AG09309 (cell line): ENCODE measurements around the gene GNAT1.

Source experiments
- DNase-seq: peaks from one replicate; pipeline ENCODE4 v3.0.0-alpha.2; 2010; ENCODE audit warnings: low read depth
- H3K4me3 ChIP-seq: 2 replicates; pipeline ENCODE4 v1.5.1; 2011; ENCODE audit warnings: mild to moderate bottlenecking, low read depth, low read length, moderate library complexity; ENCODE audit not compliant: control insufficient read depth
- CTCF ChIP-seq: IDR thresholded peaks from 2 replicates; pipeline ENCODE4 v1.5.1; 2011; ENCODE audit warnings: mild to moderate bottlenecking, low read depth, low read length, inconsistent platforms; ENCODE audit not compliant: insufficient read depth, control insufficient read depth; ENCODE audit errors: missing control alignments

The GNAT1 gene

DNA sequence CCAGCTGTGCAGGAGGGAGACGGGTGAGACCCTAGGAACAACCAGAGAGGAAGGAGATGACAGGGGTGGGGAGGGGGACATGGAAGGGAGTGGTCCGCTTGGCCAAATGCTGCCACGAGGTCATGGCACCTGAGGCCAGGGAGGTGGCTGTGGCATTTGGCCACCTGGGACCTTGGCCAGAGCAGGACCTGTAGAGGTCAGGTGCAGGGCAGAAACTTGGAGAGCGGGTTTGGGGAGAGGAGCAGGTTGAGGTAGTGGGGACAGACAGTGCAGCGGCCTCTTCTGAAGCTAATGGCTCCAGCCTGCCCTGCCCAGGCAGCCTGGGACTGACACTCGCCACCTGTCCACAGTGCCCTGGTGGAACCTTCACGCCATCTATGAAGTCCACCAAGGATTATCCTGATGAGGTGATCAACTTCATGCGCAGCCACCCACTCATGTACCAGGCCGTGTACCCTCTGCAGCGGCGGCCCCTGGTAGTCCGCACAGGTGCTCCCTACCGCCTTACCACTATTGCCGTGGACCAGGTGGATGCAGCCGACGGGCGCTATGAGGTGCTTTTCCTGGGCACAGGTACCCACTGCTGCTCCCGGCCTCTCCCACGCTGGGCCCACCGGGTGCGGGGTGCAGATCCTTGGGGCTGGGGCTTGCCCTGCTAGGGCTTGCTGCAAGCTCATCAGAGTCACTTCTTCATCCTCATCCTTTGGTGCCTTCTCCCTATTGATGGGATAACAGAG, 7.0 kb upstream of the GNAT1 start:
- H3K4me3 ChIP-seq, result no peak overlapping the region
- TF ChIP-seq CTCF, result no peak
- no peak for DNase-seq

DNA sequence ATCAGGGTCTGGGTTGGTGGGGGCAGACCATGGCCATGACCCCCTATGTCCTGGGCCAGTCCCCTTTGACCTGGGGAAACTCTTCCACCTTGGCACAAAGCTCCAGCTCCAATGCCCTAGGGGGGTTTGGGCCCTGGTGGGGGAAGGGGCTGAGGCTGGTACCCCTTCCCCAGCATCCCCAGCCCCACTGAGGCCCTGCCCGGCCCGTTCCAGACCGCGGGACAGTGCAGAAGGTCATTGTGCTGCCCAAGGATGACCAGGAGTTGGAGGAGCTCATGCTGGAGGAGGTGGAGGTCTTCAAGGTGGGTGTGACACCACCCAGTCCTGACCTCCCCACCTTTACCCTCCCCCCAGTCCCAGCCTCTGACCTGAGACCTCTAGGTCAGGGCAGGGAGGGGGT, 6.2 kb upstream of the GNAT1 start:
- no peak for TF ChIP-seq CTCF
- H3K4me3 ChIP-seq, result no peak overlapping the region
- no peak for DNase-seq

DNA sequence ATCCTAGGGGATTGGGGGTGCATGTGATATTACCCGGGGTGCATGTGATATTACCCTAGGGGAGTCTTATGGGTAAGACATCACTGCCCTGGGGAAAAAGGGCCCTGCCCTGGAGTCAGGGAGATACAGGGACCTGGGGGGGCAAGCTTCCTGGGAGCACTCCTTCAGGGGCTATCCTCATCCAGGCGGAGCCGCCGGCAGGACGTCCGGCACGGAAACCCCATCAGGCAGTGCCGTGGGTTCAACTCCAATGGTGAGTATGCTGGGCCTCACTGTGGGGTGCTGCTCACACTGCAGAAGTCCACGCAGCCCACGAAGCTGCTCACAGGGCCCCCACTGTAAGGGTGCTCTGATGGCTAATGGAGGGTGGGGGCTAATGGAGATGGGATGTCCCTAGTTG, 5.3 kb upstream of the GNAT1 start:
- DNase-seq, result no peak
- TF ChIP-seq CTCF, result no peak
- H3K4me3 ChIP-seq, result no peak overlapping the region

- no peak overlapping the region for H3K4me3 ChIP-seq
- TF ChIP-seq CTCF, result no peak
These were observed 3.7 kb upstream of the GNAT1 start for GRCh38 chr3:50187750-50188149.

DNA sequence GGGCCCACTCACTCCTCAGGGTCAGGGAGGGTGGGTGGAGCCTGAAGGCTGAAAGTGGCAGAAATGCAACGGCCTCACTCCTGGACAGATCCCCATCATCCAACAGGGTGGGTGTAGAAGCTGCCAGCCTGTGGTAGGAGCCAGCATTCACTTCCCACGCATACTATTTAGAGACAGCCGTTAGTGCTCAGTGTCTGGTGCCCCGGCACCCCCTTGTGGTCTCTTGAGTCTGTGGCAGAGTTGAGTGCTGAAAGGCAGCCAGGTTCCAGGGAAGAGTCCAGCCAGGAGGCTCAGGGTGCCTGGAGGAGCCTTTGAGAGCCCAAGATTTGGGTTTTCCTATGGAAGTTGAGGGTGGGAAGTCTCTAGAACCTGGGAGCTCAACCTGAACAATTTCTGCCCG, 2.1 kb upstream of the GNAT1 start:
- TF ChIP-seq CTCF, result peak; percentile 95
- peak; percentile 55 for DNase-seq
- no peak overlapping the region for H3K4me3 ChIP-seq

More at GRCh38 chr3:50187750-50188149, 3.7 kb upstream of the GNAT1 start:
- DNase-seq, result no peak

- no peak for TF ChIP-seq CTCF
- no peak for DNase-seq
- H3K4me3 ChIP-seq, result no peak overlapping the region
These were observed 1.4 kb upstream of the GNAT1 start for GRCh38 chr3:50189989-50190388.

DNA sequence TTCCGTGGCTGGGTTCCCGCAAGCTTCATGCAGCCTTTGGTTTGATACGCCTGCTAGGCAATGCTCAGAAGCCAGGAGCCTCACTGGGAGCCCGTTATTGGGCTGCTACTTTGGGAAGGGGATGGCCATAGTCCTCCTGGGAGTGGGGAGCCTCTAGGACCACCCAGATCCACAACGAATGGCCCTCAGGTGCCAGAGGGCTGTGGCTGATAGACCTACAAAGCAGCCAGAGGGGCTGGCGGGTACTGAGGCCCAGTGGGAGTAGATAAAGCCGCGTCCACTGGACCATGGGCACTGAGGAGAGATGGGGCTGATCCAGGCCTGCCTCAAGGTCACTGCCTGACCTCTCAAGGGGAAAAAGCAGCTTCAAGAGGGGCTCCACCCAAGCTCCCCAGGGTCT, 714 bp downstream of the GNAT1 start:
- DNase-seq, result no peak
- TF ChIP-seq CTCF, result no peak
- no peak overlapping the region for H3K4me3 ChIP-seq
